Right lobe of liver (tissue), 4 donors: ENCODE results near the gene DDX43.

ENCODE experiments used
- CTCF ChIP-seq, 4 donors: fragments of 200-600 bp in 3 of 4; fragments of 450-650 bp in 1 of 4; IDR thresholded peaks; one replicate each; pipeline versions ENCODE4 v1.5.1 to v1.8.0; 2016 to 2022; ENCODE audit warnings: antibody characterized with exemption in 4 of 4, mild to moderate bottlenecking in 2 of 4
- POLR2A ChIP-seq: fragments of 450-650 bp; IDR thresholded peaks from one replicate; pipeline ENCODE4 v1.6.1; 2017; ENCODE audit warnings: antibody characterized with exemption, mild to moderate bottlenecking
- donor health status: DM: no; HTN: no; CAD: no.
- donor health status: DM: no; HTN: no; CAD: no.
- donor health status: DM: no; HTN: yes; CAD: no.

- TF ChIP-seq POLR2A (no peak), CTCF (IDR thresholded peaks at IDR 0.05) (no peak)
Measured at GRCh38 chr6:73388433-73388799, 6.2 kb upstream of the DDX43 start.
